Choroid plexus epithelial cell (primary cell): ENCODE data around the gene SACS.
A peak's percentile ranks its signal among the peaks of the same experiment; 100 is the strongest.
"Not testable (repeated sequence)": the region's sequence is repeated elsewhere in the genome, so short reads cannot be mapped to it uniquely, and the experiment has no call there.

ENCODE experiments used
- DNase-seq: peaks from one replicate; pipeline ENCODE4 v3.0.0-alpha.2; 2010; ENCODE audit warnings: low read depth
- H3K4me3 ChIP-seq: 2 replicates; pipeline ENCODE4 v1.5.1; 2011; ENCODE audit warnings: low read depth, mild to moderate bottlenecking, control low read depth, low read length, moderate library complexity
- CTCF ChIP-seq: conservative IDR thresholded peaks from 2 replicates; pipeline ENCODE4 v1.5.1; 2011; ENCODE audit warnings: low read depth, mild to moderate bottlenecking, control low read depth, inconsistent platforms, low read length, moderate library complexity

Gene SACS

GRCh38 chr13:23320926-23321534 lies 112.5 kb downstream of the SACS start:
- DNase-seq: no peak
- no peak for TF ChIP-seq CTCF
- H3K4me3 ChIP-seq: no peak overlapping the region

DNA sequence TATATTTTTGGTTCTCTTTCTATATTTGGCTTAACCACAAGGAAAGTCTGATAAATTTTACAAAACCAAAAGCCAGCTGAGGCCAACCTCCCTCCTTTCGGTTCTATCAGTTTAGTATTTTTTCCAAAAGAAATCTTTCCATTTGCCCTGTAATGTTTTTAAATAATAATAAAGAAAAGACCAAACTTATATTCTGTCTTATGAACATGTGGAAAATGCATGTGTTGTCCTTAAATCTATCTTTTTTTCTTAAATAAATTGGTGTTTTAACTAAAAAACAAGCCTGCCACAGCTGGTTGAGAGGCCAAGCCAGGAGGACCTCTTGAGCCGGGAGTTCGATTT lies 113.6 kb downstream of the SACS start:
- no peak overlapping the region for H3K4me3 ChIP-seq
- no peak for DNase-seq
- TF ChIP-seq CTCF: no peak

DNA sequence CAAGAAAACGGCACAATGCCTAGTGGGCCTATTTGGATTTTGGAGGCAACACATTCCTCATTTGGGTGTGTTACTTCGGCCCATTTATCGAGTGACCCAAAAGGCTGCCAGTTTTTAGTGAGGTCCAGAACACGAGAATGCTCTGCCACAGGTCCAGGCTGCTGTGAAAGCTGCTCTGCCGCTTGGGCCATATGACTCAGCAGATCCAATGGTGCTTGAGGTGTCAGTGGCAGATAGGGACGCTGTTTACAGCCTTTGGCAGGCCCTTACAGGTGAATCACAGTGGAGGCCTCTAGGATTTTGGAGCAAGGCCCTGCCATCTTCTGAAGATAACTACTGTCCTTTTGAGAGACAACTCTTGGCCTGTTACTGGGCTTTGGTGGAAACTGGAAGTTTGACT lies 118.7 kb downstream of the SACS start:
- not testable (repeated sequence) for DNase-seq

DNA sequence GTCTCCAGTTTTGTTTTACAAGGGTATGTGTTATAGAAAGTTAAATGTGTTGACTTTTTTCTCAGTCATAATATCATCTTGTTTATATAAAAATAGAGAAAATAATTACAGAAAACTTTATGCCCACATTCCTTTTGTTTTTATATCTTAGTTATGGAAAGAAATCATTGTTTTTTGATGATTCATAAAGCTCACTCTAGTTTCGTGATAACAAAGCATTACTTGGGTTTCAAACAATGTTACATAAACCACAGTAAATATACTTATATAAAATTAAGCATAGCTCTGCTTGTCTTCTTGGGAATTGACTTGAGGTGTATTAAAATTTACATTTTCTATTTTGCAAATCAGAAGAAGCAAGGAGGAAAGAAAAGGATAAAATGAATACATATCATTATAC lies 140.9 kb downstream of the SACS start:
- TF ChIP-seq CTCF: no peak
- H3K4me3 ChIP-seq: no peak overlapping the region
- peak; percentile 4 for DNase-seq

More for the DNA sequence above, 118.7 kb downstream of the SACS start:
- not testable (repeated sequence) for H3K4me3 ChIP-seq

DNA sequence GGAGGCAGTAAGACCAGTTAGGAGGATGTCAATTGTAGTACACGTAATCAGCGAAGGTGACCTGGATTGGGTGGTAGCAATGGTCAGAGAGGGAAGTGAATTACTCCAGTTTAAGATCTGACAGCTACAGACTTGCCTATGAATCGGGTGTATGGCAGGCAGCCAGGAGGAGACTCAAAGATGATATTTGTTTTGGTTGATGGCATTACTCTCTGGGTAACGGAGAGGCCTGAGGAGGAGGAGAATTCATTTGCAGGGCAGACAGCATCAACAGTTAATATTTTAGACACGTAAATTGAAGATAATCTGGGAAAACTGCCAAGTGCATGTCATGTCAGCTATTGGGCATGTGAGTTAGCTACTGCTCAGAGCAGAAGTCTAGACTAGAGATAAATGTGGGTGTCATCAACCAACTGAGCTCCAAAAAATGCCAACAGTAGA lies 143.6 kb downstream of the SACS start:
- DNase-seq: peak; percentile 69
- no peak for TF ChIP-seq CTCF
- no peak overlapping the region for H3K4me3 ChIP-seq

DNA sequence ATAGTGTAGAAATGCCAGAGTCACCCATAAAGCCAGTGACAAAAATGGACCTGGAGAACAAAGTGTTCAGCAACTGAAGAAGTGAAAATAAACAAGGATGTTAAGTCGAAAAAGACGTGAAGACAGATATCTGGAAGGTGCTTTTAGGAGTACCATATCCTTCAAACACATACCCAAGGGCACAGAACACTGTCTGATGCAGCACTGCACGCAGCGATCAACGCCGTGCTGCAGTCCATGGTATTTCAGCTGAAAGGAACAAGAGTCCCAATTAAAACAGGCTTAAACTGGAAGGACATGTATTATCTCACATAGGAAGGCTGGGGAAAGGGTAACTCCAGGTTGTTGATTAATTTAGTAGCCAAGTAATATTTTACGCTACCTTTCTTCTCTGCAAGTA lies 144.5 kb downstream of the SACS start:
- no peak overlapping the region for H3K4me3 ChIP-seq
- no peak for TF ChIP-seq CTCF
- no peak for DNase-seq

GRCh38 chr13:23288564-23288963 lies 144.9 kb downstream of the SACS start:
- no peak for DNase-seq
- no peak for TF ChIP-seq CTCF
- no peak overlapping the region for H3K4me3 ChIP-seq
